Liver (tissue), 9 donors: ENCODE results near the gene AFF4. TPM values are rescaled to one million over a fixed set of nuclear protein-coding genes. Genes with fewer than 3 reads are reported as not detected.

Experiments used
- DNase-seq: peaks from one replicate; pipeline ENCODE4 v3.0.0-alpha.2; 2017; ENCODE audit warnings: low spot score
- H3K27ac ChIP-seq, 2 donors: one replicate each; pipeline ENCODE4 v1.7.0; 2013; ENCODE audit warnings: inconsistent platforms in 2 of 2, low read length in 2 of 2, control low read depth in 1 of 2, low read depth in 1 of 2, mild to moderate bottlenecking in 1 of 2
- H3K27me3 ChIP-seq, 4 donors: one replicate each; pipeline versions ENCODE4 v1.6.1 to v1.7.0; 2013; ENCODE audit warnings: low read length in 3 of 4, inconsistent platforms in 1 of 4, mild to moderate bottlenecking in 1 of 4, moderate library complexity in 1 of 4; ENCODE audit not compliant: control insufficient read depth in 4 of 4, insufficient read depth in 4 of 4
- H3K36me3 ChIP-seq, 4 donors: one replicate each; pipeline versions ENCODE4 v1.6.1 to v1.7.0; 2013; ENCODE audit warnings: low read length in 3 of 4, mild to moderate bottlenecking in 3 of 4, low read depth in 1 of 4, moderate library complexity in 1 of 4; ENCODE audit not compliant: control insufficient read depth in 4 of 4, insufficient read depth in 3 of 4
- H3K4me1 ChIP-seq, 4 donors: one replicate each; pipeline versions ENCODE4 v1.6.1 to v1.7.0; 2013; ENCODE audit warnings: low read length in 3 of 4, mild to moderate bottlenecking in 3 of 4, moderate library complexity in 1 of 4; ENCODE audit not compliant: control insufficient read depth in 4 of 4, insufficient read depth in 4 of 4
- H3K4me3 ChIP-seq, 3 donors: one replicate each; pipeline versions ENCODE4 v1.6.1 to v1.7.0; 2013; ENCODE audit warnings: low read length in 3 of 3, control low read depth in 1 of 3, low read depth in 1 of 3, mild to moderate bottlenecking in 1 of 3
- H3K9ac ChIP-seq, 2 donors: one replicate each; pipeline ENCODE4 v1.7.0; 2013; ENCODE audit warnings: low read length in 2 of 2, mild to moderate bottlenecking in 2 of 2, moderate library complexity in 2 of 2, control low read depth in 1 of 2, low read depth in 1 of 2
- H3K9me3 ChIP-seq, 4 donors: one replicate each; pipeline versions ENCODE4 v1.6.1 to v1.7.0; 2013; ENCODE audit warnings: low read length in 3 of 4; ENCODE audit not compliant: control insufficient read depth in 4 of 4
- ATF3 ChIP-seq: IDR thresholded peaks from 2 replicates; pipeline ENCODE4 v1.6.1; 2016; ENCODE audit warnings: antibody characterized with exemption
- CTCF ChIP-seq: fragments of 150-350 bp; IDR thresholded peaks from 2 replicates; pipeline ENCODE4 v1.5.1; 2017; ENCODE audit warnings: improper control_type of control experiment, low read depth, low read length; ENCODE audit not compliant: missing input control
- EGR1 ChIP-seq, 2 donors: IDR thresholded peaks; 2 replicates each; pipeline ENCODE4 v1.6.1; 2016 to 2018; ENCODE audit warnings: antibody characterized with exemption in 2 of 2, low read depth in 2 of 2
- FOXA2 ChIP-seq: IDR thresholded peaks from 2 replicates; pipeline ENCODE4 v1.6.1; 2016; ENCODE audit warnings: antibody characterized with exemption
- GABPA ChIP-seq, 2 donors: IDR thresholded peaks in 1 of 2; conservative IDR thresholded peaks in 1 of 2; 2 replicates each; pipeline ENCODE4 v1.6.1; 2016; ENCODE audit warnings: antibody characterized with exemption in 2 of 2, mild to moderate bottlenecking in 1 of 2, moderate library complexity in 1 of 2
- HNF4A ChIP-seq, 2 donors: conservative IDR thresholded peaks; 2 replicates each; pipeline ENCODE4 v1.6.1; 2016; ENCODE audit warnings: antibody characterized with exemption in 2 of 2, mild to moderate bottlenecking in 2 of 2
- HNF4G ChIP-seq: IDR thresholded peaks from 2 replicates; pipeline ENCODE4 v1.6.1; 2016; ENCODE audit warnings: antibody characterized with exemption
- JUND ChIP-seq, 2 donors: IDR thresholded peaks; 2 replicates each; pipeline ENCODE4 v1.6.1; 2016; ENCODE audit warnings: antibody characterized with exemption in 2 of 2
- MAX ChIP-seq: IDR thresholded peaks from 2 replicates; pipeline ENCODE4 v1.6.1; 2016; ENCODE audit warnings: antibody characterized with exemption
- NR2F2 ChIP-seq: IDR thresholded peaks from 2 replicates; pipeline ENCODE4 v1.6.1; 2016; ENCODE audit warnings: antibody characterized with exemption
- RAD21 ChIP-seq, 2 donors: IDR thresholded peaks; 2 replicates each; pipeline ENCODE4 v1.6.1; 2016; ENCODE audit warnings: antibody characterized with exemption in 2 of 2, mild to moderate bottlenecking in 2 of 2
- REST ChIP-seq: IDR thresholded peaks from 2 replicates; pipeline ENCODE4 v1.6.1; 2016; ENCODE audit warnings: antibody characterized with exemption, mild to moderate bottlenecking
- RXRA ChIP-seq, 2 donors: IDR thresholded peaks; 2 replicates each; pipeline ENCODE4 v1.6.1; 2017 to 2018; ENCODE audit warnings: antibody characterized with exemption in 2 of 2, mild to moderate bottlenecking in 1 of 2
- SP1 ChIP-seq: IDR thresholded peaks from 2 replicates; pipeline ENCODE4 v1.6.1; 2018; ENCODE audit warnings: antibody characterized with exemption, mild to moderate bottlenecking
- TAF1 ChIP-seq: conservative IDR thresholded peaks from 2 replicates; pipeline ENCODE4 v1.6.1; 2016; ENCODE audit warnings: antibody characterized with exemption, mild to moderate bottlenecking
- ZBTB33 ChIP-seq: IDR thresholded peaks from 2 replicates; pipeline ENCODE4 v1.6.1; 2016; ENCODE audit warnings: antibody characterized with exemption
- WGBS: extraction: QIAGEN DNeasy Blood & Tissue Kit; methylation state at CpG from one replicate; pipeline ENCODE4 v1.1.7; 2013; 5-methylcytosine and 5-hydroxymethylcytosine counted together
- polyA plus RNA-seq, 2 donors: library from polyadenylated mRNA; stranded (reverse) in 1 of 2; unstranded in 1 of 2; fragments of 200-250 nt in 1 of 2; fragments of >200 nt in 1 of 2; fragmentation: Nextera tagmentation in 1 of 2; extraction: Ambion mirVana in 1 of 2; gene quantifications; one replicate each; pipeline versions ENCODE4 v1.2.1 to v1.2.3, GENCODE V29; 2013 to 2015
- total RNA-seq, 2 donors: library from RNA; depleted of rRNA; stranded (reverse); fragments of >200 nt; gene quantifications; one replicate each; pipeline ENCODE4 v1.2.3, GENCODE V29; 2014
- donor health status: healthy.
- donor health status: healthy.
- donor health status: healthy.
- donor health status: healthy.
- donor health status: healthy.

AFF4 gene
- total and polyA plus RNA-seq, 4 donors, result 5.5 to 19.1 (median 16.9) TPM

GRCh38 chr5:132941331-132941730 lies 22.1 kb downstream of the AFF4 start:
- TF ChIP-seq RXRA (IDR thresholded peaks at IDR 0.05) (no peak), HNF4G (no peak), FOXA2 (no peak), GABPA (IDR thresholded peaks at IDR 0.05 in 1 of 2, conservative IDR thresholded peaks at IDR 0.05 in 1 of 2) (no peak), RAD21 (IDR thresholded peaks at IDR 0.05) (no peak), ZBTB33 (no peak), SP1 (no peak), ATF3 (no peak), NR2F2 (no peak), MAX (no peak), TAF1 (no peak), EGR1 (IDR thresholded peaks at IDR 0.05; ENCODE audit: low read depth in 2 of 2) (no peak), CTCF (no peak)
- Histone ChIP-seq H3K27ac (no peak overlapping the region), H3K36me3 (peaks cover 0 to 10% (median 2%) of the 10 kb centered on the region in 4 donors), H3K4me1 (peaks cover 3 to 12% (median 4%) of the 10 kb centered on the region in 4 donors), H3K9ac (no peak overlapping the region), H3K9me3 (no peaks in the 10 kb centered on the region), H3K4me3 (no peak overlapping the region), H3K27me3 (no peaks in the 10 kb centered on the region)
- 87% methylated on average over 5 of the region's 5 CpGs for WGBS
- no peak for DNase-seq

GRCh38 chr5:132928062-132928407 lies 35.4 kb downstream of the AFF4 start:
- H3K27me3 ChIP-seq, result no peaks in the 10 kb centered on the region
- H3K9ac ChIP-seq, result no peak overlapping the region
- no peak for DNase-seq
- no peak overlapping the region for H3K4me3 ChIP-seq
- H3K9me3 ChIP-seq, result no peaks in the 10 kb centered on the region
- H3K27ac ChIP-seq, result no peak overlapping the region
- WGBS, result 92% methylated on average over 2 of the region's 2 CpGs
- peaks cover 13 to 53% (median 38%) of the 10 kb centered on the region in 4 donors for H3K36me3 ChIP-seq
- TF ChIP-seq TAF1 (no peak), HNF4A (conservative IDR thresholded peaks at IDR 0.05) (no peak)
- peaks cover 0 to 5% (median 4%) of the 10 kb centered on the region in 4 donors for H3K4me1 ChIP-seq

- WGBS, result 79% methylated on average over 2 of the region's 2 CpGs
- no peaks in the 10 kb centered on the region for H3K27me3 ChIP-seq
- no peak overlapping the region for H3K27ac ChIP-seq
- no peaks in the 10 kb centered on the region for H3K9me3 ChIP-seq
- peaks cover 0 to 5% (median 4%) of the 10 kb centered on the region in 4 donors for H3K4me1 ChIP-seq
- H3K9ac ChIP-seq, result no peak overlapping the region
- peaks cover 13 to 52% (median 35%) of the 10 kb centered on the region in 4 donors for H3K36me3 ChIP-seq
- H3K4me3 ChIP-seq, result no peak overlapping the region
- DNase-seq, result no peak
- TF ChIP-seq JUND (IDR thresholded peaks at IDR 0.05) (no peak), EGR1 (IDR thresholded peaks at IDR 0.05; ENCODE audit: low read depth in 2 of 2) (no peak), RAD21 (IDR thresholded peaks at IDR 0.05) (no peak), REST (no peak), FOXA2 (no peak), ZBTB33 (no peak), TAF1 (no peak), HNF4A (conservative IDR thresholded peaks at IDR 0.05) (no peak), RXRA (IDR thresholded peaks at IDR 0.05) (no peak)
These were observed 35.9 kb downstream of the AFF4 start for GRCh38 chr5:132927355-132928061.
